Forelimb muscle (tissue), 1 donor: ENCODE measurements around the gene ATP6V1G2. TPM values are rescaled to one million over a fixed set of nuclear protein-coding genes. Genes with fewer than 3 reads are reported as not detected.
"Not testable (repeated sequence)": the region's sequence is repeated elsewhere in the genome, so short reads cannot be mapped to it uniquely, and the experiment has no call there.

ENCODE experiments used
- DNase-seq: peaks from one replicate; pipeline ENCODE4 v3.0.0-alpha.2; 2013; ENCODE audit warnings: low read depth
- polyA plus RNA-seq: library from polyadenylated mRNA; unstranded; fragments of 120-200 nt; gene quantifications from one replicate; pipeline ENCODE4 v1.2.1, GENCODE V29; 2013; ENCODE audit not compliant: insufficient read length

The ATP6V1G2 gene
- polyA plus RNA-seq, 1 donor: 3.0 TPM

- DNase-seq: no peak
These were observed 29.7 kb upstream of the ATP6V1G2 start for GRCh38 chr6:31575952-31576685.

DNA sequence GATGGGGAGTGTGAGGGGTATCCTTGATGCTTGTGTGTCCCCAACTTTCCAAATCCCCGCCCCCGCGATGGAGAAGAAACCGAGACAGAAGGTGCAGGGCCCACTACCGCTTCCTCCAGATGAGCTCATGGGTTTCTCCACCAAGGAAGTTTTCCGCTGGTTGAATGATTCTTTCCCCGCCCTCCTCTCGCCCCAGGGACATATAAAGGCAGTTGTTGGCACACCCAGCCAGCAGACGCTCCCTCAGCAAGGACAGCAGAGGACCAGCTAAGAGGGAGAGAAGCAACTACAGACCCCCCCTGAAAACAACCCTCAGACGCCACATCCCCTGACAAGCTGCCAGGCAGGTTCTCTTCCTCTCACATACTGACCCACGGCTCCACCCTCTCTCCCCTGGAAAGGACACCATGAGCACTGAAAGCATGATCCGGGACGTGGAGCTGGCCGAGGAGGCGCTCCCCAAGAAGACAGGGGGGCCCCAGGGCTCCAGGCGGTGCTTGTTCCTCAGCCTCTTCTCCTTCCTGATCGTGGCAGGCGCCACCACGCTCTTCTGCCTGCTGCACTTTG is 29.0 kb upstream of the ATP6V1G2 start, which contains the start of gene TNF:
TNF (plus strand) TSS at position 231 of the 567 bp plus-strand sequence; CDS start at position 408, 177 bp downstream.
- DNase-seq: no peak

DNA sequence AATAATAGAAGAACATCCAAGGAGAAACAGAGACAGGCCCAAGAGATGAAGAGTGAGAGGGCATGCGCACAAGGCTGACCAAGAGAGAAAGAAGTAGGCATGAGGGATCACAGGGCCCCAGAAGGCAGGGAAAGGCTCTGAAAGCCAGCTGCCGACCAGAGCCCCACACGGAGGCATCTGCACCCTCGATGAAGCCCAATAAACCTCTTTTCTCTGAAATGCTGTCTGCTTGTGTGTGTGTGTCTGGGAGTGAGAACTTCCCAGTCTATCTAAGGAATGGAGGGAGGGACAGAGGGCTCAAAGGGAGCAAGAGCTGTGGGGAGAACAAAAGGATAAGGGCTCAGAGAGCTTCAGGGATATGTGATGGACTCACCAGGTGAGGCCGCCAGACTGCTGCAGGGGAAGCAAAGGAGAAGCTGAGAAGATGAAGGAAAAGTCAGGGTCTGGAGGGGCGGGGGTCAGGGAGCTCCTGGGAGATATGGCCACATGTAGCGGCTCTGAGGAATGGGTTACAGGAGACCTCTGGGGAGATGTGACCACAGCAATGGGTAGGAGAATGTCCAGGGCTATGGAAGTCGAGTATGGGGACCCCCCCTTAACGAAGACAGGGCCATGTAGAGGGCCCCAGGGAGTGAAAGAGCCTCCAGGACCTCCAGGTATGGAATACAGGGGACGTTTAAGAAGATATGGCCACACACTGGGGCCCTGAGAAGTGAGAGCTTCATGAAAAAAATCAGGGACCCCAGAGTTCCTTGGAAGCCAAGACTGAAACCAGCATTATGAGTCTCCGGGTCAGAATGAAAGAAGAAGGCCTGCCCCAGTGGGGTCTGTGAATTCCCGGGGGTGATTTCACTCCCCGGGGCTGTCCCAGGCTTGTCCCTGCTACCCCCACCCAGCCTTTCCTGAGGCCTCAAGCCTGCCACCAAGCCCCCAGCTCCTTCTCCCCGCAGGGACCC is 28.0 kb upstream of the ATP6V1G2 start:
- DNase-seq: no peak

GRCh38 chr6:31573239-31574105 is 27.1 kb upstream of the ATP6V1G2 start:
- no peak for DNase-seq

GRCh38 chr6:31572041-31572911 is 25.9 kb upstream of the ATP6V1G2 start, which contains the start of gene LTA:
Gene LTA, plus strand, starts transcription at chr6:31572289. Its CDS starts 454 bp downstream, at chr6:31572743.
- DNase-seq: no peak

GRCh38 chr6:31569861-31570536 is 23.6 kb upstream of the ATP6V1G2 start:
- DNase-seq: no peak

DNA sequence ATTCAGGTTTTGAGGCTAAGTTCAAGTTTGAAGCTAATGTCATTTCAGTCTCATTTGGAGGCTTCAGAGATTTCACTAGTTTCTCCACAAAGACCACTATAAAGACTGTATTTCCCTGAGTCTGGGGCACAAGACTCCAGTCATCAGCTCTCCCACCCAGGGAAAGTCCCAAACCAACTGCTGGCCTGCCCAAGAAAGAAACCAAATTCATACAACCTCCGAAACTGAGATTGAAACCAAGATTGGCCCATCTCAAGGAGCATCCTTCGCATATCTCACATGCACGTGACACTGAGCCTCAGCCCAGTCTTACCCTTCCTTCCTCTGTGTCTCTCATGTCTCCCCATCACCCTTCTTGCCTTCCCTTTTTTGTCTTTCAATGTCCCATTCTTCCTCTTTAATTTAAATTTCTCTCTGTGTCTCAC is 22.1 kb upstream of the ATP6V1G2 start:
- DNase-seq: no peak

GRCh38 chr6:31567531-31568370 is 21.3 kb upstream of the ATP6V1G2 start:
- DNase-seq: no peak

GRCh38 chr6:31560697-31561058 is 14.3 kb upstream of the ATP6V1G2 start:
- no peak for DNase-seq

- DNase-seq: no peak
These were observed 13.7 kb upstream of the ATP6V1G2 start for GRCh38 chr6:31559958-31560696.

GRCh38 chr6:31559606-31559957 is 13.2 kb upstream of the ATP6V1G2 start:
- no peak for DNase-seq

GRCh38 chr6:31558631-31559500 is 12.5 kb upstream of the ATP6V1G2 start:
- DNase-seq: no peak

GRCh38 chr6:31558318-31558625 is 11.9 kb upstream of the ATP6V1G2 start:
- no peak for DNase-seq

DNA sequence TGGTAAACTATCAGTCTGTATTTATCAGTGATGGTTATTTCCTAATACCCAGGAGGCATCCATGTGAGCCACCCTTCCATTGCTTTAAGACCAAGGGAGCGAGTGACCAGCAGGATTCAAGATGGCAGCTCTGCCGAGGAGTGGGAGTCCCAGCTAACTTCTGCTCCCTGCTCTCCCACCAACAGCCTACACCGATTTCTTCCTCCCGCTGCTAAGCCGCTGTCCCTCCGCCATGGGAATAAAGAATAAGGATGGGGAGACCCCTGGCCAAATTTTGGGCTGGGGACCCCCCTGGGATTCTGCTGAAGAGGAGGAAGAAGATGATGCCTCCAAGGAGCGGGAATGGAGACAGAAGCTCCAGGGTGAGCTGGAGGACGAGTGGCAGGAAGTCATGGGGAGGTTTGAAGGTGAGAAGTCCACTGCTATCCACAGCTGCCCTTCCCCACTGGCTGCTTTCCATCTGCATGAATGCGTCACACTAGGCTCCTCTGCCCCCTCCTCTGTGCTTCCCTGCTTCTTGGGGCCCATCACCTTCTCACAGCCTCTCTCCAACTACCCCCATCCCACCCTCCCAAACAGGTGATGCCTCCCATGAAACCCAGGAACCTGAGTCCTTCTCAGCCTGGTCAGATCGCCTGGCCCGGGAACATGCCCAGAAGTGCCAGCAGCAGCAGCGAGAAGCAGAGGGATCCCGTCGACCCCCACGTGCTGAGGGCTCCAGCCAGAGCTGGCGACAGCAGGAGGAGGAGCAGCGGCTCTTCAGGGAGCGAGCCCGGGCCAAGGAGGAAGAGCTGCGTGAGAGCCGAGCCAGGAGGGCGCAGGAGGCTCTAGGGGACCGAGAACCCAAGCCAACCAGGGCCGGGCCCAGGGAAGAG is 11.3 kb upstream of the ATP6V1G2 start:
- DNase-seq: no peak

DNA sequence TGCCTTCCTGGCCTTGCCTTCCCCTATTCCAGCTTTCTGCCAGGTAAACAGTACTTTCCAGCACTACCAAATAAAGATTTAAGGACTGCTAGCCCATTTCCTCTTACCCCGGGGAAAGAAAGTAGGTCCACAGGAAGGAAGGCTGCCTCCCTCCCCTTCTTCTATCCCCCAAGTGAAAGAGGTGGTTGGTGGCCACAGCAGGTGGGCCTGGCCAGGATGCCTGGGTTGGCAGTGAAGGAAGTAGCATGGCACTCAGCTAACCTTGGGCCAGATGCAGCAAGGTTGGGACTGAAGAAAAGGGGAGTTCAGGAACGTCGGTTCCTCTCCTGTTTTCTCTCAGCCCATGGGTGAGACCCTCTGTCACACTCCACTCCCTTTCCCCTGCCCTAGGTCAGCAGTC is 9.9 kb upstream of the ATP6V1G2 start:
- no peak for DNase-seq

GRCh38 chr6:31551371-31551770 is 5.0 kb upstream of the ATP6V1G2 start:
- not testable (repeated sequence) for DNase-seq
